ENCODE measurements around the gene PPP2R5D.

- no peak for TF ChIP-seq YY1 (IDR thresholded peaks at IDR 0.05; ENCODE audit: insufficient read depth, insufficient read length)
- no peak for TF ChIP-seq ZNF274 (IDR thresholded peaks at IDR 0.05; ENCODE audit: low read depth, low read length)
- no peak for TF ChIP-seq SUZ12 (IDR thresholded peaks at IDR 0.05; ENCODE audit: extremely low read depth, insufficient read depth, insufficient read length)
Measured at GRCh38 chr6:42963855-42964605, 20.3 kb upstream of the PPP2R5D start.

Measured in NT2/D1 (cell line).